ENCODE data around the gene ERC2. TPM values are rescaled to one million over a fixed set of nuclear protein-coding genes. Genes with fewer than 3 reads are reported as not detected.
A peak's percentile ranks its signal among the peaks of the same experiment; 100 is the strongest.

ERC2 gene
- total RNA-seq, 6 donors from 2014 or later, result 0.67 to 14.7 (median 1.3) TPM

DNA sequence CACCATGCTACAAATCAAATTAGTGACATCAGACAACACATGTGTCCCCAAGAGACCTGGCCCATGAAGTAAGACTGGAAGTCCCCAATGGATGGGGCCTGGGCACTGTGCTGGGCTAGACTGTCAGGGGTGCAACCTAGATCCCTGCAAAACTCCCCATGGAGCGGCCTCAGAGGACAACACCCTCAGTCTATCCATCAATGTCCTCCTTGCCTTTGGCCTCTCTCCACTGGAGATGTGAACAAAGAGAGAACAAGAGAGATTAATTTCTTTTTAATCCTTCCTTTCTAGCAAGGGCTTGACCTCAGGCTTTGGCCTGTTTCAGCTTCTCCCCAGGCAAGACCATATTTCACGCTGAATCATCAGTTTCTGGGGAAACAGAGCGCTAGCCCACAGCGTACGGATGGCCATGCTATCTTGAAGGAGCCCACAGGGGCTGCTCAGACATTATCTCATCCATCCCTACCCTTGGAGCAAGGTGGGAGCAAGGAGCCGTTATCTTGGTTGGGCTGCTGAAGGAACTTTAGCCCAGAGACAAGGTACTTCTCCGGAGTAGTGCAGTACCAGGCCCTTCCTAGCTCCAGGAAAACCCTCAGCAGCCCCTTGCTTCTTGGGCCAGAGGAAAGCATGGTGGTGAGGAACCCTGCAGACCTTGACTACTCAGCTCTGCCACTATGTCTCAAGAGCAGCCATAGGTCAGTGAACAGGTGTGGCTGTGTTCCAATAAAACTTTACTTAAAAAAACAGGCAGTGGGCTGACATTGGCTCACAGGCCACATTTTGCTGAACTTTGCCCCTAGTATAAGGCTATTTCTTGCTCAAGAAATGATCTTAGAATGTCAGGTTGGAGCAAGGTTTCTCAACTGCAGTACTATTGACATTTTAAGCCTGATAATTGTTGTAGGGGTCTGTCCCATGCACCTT is 908.5 kb downstream of the ERC2 start:
- no peaks in the 10 kb centered on the region for H3K9me3 ChIP-seq
- H3K4me3 ChIP-seq, result no peak overlapping the region
- TF ChIP-seq EP300 (IDR thresholded peaks at IDR 0.05) (no peak), CTCF (IDR thresholded peaks at IDR 0.05) (no peak), POLR2A (IDR thresholded peaks at IDR 0.05) (no peak), POLR2AphosphoS5 (IDR thresholded peaks at IDR 0.05) (no peak)
- H3K27me3 ChIP-seq, result no peaks in the 10 kb centered on the region
- no peaks in the 10 kb centered on the region for H3K36me3 ChIP-seq
- no peak overlapping the region for H3K27ac ChIP-seq
- DNase-seq (no peak), ATAC-seq (ENCODE audit: low FRiP score in 2 of 2) (peak in 1 of 2 donors; percentile 20)
- H3K4me1 ChIP-seq, result peaks cover 0 to 9% (median 0%) of the 10 kb centered on the region in 4 donors
- 88 to 95% methylated on average over 7 of the region's 7 CpGs for WGBS, 2 donors

GRCh38 chr3:55558316-55558715 is 910.0 kb downstream of the ERC2 start:
- Histone ChIP-seq H3K9me3 (no peaks in the 10 kb centered on the region), H3K36me3 (no peaks in the 10 kb centered on the region), H3K4me3 (no peak overlapping the region), H3K27ac (no peak overlapping the region), H3K4me1 (peaks cover 0 to 9% (median 0%) of the 10 kb centered on the region in 4 donors), H3K27me3 (no peaks in the 10 kb centered on the region)
- DNase-seq, result no peak
- TF ChIP-seq POLR2A (IDR thresholded peaks at IDR 0.05) (no peak), POLR2AphosphoS5 (IDR thresholded peaks at IDR 0.05) (no peak), CTCF (IDR thresholded peaks at IDR 0.05) (no peak), EP300 (IDR thresholded peaks at IDR 0.05) (no peak)
- ATAC-seq (ENCODE audit: low FRiP score in 2 of 2), result no peak
- 63 to 67% methylated on average over 1 of the region's 1 CpG for WGBS, 2 donors

DNA sequence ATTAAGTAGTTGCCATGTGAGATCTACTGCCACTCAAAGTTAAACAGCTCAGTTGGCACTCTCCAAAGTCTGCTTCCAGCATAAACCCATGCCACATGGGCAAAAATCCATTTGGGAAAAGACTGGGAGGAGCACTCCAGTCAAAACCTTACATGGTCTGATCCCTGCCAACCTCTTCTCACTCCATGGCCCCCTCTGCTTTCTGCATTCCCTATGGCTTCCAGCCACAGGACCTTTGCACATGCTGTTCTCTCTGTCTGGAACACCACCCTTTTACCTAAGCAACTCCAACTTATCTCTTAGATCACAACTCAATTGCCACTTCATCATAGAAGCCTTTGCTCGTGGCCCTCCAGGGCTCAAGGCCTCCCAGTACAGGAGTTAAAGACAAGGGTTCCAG is 910.7 kb downstream of the ERC2 start:
- peaks cover 0 to 9% (median 0%) of the 10 kb centered on the region in 4 donors for H3K4me1 ChIP-seq
- no peak for ATAC-seq (ENCODE audit: low FRiP score in 2 of 2)
- no peaks in the 10 kb centered on the region for H3K27me3 ChIP-seq
- no peak overlapping the region for H3K27ac ChIP-seq
- no peaks in the 10 kb centered on the region for H3K9me3 ChIP-seq
- no peaks in the 10 kb centered on the region for H3K36me3 ChIP-seq
- TF ChIP-seq EP300 (IDR thresholded peaks at IDR 0.05) (no peak), CTCF (IDR thresholded peaks at IDR 0.05) (no peak), POLR2A (IDR thresholded peaks at IDR 0.05) (no peak), POLR2AphosphoS5 (IDR thresholded peaks at IDR 0.05) (no peak)
- WGBS, 2 donors, result 73 to 82% methylated on average over 1 of the region's 1 CpG
- no peak for DNase-seq
- H3K4me3 ChIP-seq, result no peak overlapping the region

DNA sequence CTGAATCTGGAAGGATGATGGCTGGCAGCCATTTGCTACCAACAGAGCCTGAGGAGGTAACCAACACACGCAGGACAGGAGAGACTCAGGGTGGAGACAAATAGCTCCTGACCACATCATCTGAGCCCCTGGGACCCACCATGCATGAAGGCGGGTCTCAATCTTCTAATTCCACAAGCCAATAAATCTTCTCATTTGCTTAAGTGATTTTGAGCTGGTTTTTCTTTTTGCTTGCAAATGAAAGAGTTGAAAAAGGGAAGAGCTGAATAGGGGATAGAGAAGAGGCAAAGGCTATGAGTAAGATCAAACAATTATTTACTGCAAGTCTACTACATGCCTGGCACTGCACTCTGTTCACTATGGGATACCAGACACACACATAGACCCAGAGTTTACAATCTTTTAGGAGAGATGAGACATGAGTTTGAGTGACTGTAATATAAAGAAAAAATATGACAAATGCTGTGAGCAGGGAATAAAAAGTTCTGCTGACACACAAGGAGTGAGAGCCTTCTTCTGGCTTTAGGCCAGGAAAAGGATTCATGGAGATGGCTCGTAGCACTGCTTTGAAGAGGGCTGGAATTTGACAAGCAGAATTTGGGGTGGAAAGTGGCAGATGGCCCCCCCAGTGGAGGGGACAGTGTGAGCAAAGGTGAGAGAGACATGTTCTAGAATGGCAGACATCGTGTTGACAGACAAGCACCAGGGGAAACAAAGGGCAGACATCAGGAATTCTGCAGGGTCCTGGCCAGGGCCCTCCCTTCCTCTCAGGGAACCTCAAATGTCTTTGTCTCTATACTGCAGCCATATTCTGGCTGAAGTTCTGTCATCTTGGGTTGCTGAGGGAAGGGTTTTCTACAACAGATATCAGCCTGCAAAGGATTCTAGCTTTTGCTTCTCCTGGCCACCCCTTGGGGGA is 911.4 kb downstream of the ERC2 start:
- Histone ChIP-seq H3K4me3 (no peak overlapping the region), H3K27ac (no peak overlapping the region), H3K9me3 (no peaks in the 10 kb centered on the region), H3K4me1 (peaks cover 0 to 9% (median 0%) of the 10 kb centered on the region in 4 donors), H3K36me3 (no peaks in the 10 kb centered on the region), H3K27me3 (no peaks in the 10 kb centered on the region)
- peak in 1 of 2 donors; percentile 11 for ATAC-seq (ENCODE audit: low FRiP score in 2 of 2)
- no peak for DNase-seq
- 69 to 82% methylated on average over 4 of the region's 4 CpGs for WGBS, 2 donors
- TF ChIP-seq CTCF (IDR thresholded peaks at IDR 0.05) (no peak), POLR2A (IDR thresholded peaks at IDR 0.05) (no peak), EP300 (IDR thresholded peaks at IDR 0.05) (no peak), POLR2AphosphoS5 (IDR thresholded peaks at IDR 0.05) (no peak)

All from upper lobe of left lung (tissue), 6 donors.